ENCODE data around the gene CGREF1.
"Not testable (repeated sequence)": the region's sequence is repeated elsewhere in the genome, so short reads cannot be mapped to it uniquely, and the experiment has no call there.

CGREF1 gene

DNA sequence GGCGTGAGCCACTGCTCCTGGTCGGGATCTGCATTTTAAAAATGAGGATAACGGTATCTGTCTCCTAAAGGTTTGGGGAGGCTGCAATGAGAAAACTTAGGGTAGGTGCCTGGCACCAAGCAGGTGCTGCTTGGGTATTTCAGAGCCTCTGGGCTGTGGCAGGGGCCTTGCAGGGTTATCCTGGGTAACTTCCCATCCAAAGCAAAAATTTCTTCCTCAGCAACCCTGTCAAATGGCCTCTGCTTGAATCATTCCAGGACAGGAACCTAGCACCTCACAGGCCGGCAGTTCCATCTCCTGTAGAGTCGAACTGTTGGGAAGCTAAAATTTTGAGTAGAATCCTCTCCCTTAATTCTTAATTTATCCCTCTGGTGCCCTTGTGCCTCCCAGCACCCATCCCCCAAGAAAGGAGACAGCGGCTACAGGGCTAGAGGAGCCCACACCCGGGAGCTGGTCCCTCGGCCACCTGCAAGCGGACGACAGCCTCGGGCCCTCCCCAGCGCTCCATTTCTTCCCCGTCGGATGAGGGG lies 868 bp downstream of the CGREF1 start:
- no peak for DNase-seq (ENCODE audit: extremely low spot score, insufficient read length, low read depth)
- FAIRE-seq, result no peak

GRCh38 chr2:27115519-27115918 lies 3.4 kb downstream of the CGREF1 start:
- no peak for FAIRE-seq
- DNase-seq (ENCODE audit: extremely low spot score, insufficient read length, low read depth), result no peak

DNA sequence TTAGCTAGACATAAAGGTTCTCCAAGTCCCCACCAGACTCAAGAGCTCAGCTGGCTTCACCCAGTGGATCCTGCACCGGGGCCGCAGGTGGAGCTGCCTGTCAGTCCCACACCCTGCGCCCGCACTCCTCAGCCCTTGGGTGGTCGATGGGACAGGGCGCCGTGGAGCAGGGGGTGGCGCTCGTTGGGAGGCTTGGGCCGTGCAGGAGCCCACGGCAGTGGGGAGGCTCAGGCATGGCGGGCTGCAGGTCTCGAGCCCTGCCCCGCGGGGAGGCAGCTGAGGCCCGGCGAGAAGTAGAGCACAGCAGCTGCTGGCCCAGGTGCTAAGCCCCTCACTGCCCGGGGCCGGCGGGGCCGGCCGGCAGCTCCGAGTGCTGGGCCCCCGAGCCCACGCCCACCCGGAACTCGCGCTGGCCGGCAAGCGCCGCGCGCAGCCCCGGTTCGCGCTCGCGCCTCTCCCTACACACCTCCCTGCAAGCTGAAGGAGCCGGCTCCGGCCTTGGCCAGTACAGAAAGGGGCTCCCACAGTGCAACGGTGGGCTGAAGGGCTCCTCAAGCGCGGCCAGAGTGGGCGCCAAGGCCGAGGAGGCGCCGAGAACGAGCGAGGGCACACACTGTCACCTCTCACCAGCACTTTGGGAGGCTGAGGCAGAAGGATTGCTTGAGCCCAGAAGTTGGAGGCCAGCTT lies 7.4 kb downstream of the CGREF1 start:
- FAIRE-seq; DNase-seq (ENCODE audit: extremely low spot score, insufficient read length, low read depth): not testable (repeated sequence)

DNA sequence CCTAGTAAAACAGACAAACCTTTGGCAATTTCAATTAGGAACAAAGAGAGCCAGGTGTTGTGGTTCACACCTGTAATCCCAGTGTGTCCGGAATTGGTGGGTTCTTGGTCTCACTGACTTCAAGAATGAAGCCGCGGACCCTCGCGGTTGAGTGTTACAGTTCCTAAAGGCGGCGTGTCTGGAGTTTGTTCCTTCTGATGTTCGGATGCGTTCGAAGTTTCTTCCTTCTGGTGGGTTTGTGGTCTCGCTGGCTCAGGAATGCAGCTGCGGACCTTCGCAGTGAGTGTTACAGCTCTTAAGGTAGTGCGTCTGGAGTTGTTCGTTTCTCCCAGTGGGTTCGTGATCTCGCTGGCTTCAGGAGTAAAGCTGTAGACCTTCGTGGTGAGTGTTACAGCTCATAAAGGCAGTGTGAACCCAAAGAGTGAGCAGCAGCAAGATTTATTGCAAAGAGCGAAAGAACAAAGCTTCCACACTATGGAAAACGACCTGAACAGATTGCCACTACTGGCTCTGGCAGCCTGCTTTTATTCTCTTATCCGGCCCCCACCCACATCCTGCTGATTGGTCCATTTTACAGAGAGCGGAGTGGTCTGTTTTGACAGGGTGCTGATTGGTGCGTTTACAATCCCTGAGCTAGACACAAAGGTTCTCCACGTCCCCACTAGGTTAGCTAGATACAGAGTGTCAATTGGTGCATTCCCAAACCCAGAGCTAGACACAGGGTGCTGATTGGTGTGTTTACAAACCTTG lies 8.2 kb downstream of the CGREF1 start:
- DNase-seq (ENCODE audit: extremely low spot score, insufficient read length, low read depth); FAIRE-seq: not testable (repeated sequence)

DNA sequence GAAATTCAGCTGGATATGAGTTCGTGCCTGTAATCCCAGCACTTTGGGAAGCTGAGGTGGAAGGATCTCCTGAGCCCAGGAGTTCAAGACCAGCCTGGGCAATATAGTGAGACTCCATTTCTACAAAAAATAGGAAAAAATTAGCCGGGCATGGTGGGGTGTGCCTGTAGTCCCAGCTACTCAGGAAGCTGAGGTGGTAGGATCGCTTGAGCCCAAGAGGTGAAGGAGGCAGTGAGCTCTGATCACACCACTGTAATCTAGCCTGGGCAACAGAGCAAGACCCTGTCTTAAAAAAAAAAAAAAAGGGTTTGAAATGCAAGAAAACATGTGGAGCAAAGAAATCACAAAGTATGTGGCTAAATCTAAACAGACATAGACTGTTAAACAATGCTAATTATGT lies 9.8 kb downstream of the CGREF1 start:
- FAIRE-seq (no peak), DNase-seq (ENCODE audit: extremely low spot score, insufficient read length, low read depth) (no peak)

- FAIRE-seq, result no peak
- no peak for DNase-seq (ENCODE audit: extremely low spot score, insufficient read length, low read depth)
These were observed 10.7 kb downstream of the CGREF1 start for GRCh38 chr2:27108221-27108620.

DNA sequence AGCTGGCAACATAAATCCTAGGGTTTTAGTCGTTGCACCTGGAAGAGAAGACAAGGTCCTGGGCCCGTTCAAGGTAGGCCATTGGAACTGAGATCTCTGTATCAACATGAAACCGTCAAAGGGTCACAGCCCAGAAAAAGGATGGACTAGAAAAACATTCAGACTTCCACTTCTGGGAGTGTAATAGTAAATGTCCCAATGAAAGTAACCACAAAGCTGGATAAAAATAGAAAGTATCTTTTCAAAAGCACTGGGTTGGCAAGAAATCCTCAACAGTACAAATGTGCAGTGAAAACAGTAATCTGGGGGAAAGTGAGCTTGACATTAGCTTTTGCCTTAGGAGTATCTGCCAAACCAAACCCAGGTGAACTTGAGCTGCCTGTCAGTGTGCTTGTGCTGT lies 12.9 kb downstream of the CGREF1 start:
- DNase-seq (ENCODE audit: extremely low spot score, insufficient read length, low read depth), result no peak
- no peak for FAIRE-seq

- DNase-seq (ENCODE audit: extremely low spot score, insufficient read length, low read depth), result no peak
- FAIRE-seq, result no peak
These were observed 16.6 kb downstream of the CGREF1 start for GRCh38 chr2:27102329-27102728.

- FAIRE-seq (no peak), DNase-seq (ENCODE audit: extremely low spot score, insufficient read length, low read depth) (no peak)
These were observed 18.9 kb downstream of the CGREF1 start for GRCh38 chr2:27100036-27100435.

- FAIRE-seq (no peak), DNase-seq (ENCODE audit: extremely low spot score, insufficient read length, low read depth) (no peak)
These were observed 19.5 kb downstream of the CGREF1 start for GRCh38 chr2:27099334-27099955.

DNA sequence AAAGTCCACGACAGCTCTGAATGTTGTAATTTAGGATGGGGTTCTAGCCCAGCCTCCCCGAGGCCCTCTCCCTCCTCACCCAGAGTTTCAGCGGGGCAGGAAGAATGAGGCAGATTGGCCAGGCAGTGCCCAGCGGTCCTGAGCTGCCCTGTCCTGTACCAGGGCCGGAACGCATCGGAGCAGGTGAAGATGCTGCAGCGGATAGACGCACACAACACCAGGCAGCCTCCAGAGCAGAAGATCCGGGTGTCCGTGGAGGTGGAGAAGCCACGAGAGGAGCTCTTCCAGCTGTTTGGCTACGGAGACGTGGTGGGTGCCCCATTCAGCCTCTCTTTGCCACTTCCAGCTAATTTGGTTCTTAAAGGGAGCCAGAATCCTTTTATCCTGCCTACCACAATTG lies 21.6 kb downstream of the CGREF1 start:
- DNase-seq (ENCODE audit: extremely low spot score, insufficient read length, low read depth), result no peak
- no peak for FAIRE-seq

DNA sequence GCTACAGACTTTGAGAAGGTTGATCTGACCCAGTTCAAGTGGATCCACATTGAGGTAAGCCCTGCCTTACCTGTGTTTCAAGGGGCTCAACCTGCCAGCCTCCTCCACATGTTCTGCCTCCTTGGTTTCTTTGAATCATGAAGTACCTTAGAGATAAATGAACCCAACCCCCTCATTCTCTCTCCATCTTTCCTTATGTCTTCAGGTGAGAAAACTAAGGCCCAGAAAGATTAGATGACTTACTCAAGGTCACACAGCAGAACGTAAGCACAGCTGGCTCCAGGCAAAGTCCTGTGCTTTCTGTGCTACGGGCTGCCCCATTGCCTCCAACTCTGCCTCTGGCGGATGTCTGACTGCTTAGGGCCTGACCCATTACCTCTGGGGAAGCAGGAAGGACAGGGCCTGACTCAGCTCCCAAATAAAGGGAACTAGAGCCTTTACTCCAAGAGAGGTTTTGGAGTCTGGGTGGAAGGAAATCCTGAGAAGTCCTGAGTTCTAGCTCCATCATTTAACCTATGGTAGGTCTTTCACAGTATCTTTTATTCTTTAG lies 22.1 kb downstream of the CGREF1 start:
- FAIRE-seq, result no peak
- no peak for DNase-seq (ENCODE audit: extremely low spot score, insufficient read length, low read depth)

- peak; percentile 81 for FAIRE-seq
- DNase-seq (ENCODE audit: extremely low spot score, insufficient read length, low read depth), result no peak
These were observed 22.9 kb downstream of the CGREF1 start for GRCh38 chr2:27095745-27096651.

DNA sequence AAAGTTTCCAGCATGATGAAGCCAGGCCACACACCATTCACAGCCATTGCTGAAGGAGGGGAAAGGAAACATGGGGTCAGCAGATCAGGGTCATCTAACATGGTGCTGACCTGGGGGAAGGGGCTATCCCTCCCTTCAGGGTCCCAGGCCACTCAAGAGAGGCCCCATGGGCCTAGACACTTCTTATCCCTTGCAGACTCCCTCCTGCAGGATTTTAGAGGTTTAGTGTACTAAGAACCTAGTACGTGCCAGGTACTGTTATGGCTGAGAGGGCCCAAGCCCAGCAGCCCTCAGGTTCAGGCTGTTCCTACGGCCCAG lies 23.5 kb downstream of the CGREF1 start:
- FAIRE-seq (no peak), DNase-seq (ENCODE audit: extremely low spot score, insufficient read length, low read depth) (no peak)

- FAIRE-seq (no peak), DNase-seq (ENCODE audit: extremely low spot score, insufficient read length, low read depth) (no peak)
These were observed 24.5 kb downstream of the CGREF1 start for GRCh38 chr2:27094353-27094984.

DNA sequence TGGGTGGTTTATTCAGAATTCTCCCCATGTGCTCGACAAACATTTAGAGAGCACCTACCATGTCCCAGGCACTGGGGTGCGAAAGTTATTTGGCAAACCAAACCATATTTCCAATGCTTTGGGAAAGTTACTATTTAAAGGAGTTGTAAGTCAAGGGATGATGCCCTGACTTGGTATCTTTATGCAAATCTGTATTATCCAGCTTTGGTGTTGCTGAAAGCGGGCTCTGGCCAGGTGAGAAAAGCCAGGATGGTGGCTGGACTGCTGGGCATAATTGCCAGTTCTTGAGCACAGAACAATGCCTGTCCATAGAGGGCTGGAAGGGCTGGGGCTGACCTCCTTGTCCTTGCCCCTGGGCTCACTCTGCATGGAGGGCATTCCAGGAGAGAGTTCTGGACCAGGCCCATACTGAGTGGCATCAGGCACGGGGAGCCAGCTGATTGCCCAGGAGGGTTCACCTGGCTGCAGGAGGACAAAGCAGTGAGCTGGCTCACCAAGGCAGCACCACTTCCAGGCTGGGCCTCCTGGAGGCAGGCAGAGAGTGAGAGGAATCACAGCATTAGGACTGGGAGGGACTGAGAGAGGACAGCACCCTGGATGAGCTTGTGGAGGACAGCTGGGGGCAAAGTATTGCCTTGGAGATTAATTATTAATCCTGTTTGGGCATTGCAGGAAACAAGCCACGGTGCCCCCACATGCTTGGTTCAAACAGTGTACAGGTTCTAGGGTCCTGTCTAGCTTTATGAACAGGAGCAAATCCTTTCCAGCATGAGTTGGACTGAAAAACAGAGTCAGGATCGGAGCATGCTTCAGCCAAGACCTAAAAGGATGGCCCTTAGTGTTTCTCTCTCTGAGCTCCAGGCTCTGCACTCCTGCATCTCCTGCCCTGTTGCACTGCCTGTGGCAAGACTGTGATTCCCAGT lies 25.2 kb downstream of the CGREF1 start:
- DNase-seq (ENCODE audit: extremely low spot score, insufficient read length, low read depth) (no peak), FAIRE-seq (no peak)

- no peak for FAIRE-seq
These were observed 26.1 kb downstream of the CGREF1 start for GRCh38 chr2:27092696-27093429.

More at GRCh38 chr2:27092696-27093429, 26.1 kb downstream of the CGREF1 start:
- no peak for DNase-seq (ENCODE audit: extremely low spot score, insufficient read length, low read depth)

Data from GM18507 (cell line).